Activated naive CD4-positive, alpha-beta T cell treated with anti-CD3 and anti-CD28 coated beads for 36 hours (primary cell): Measurements from ENCODE around the gene SCUBE2. TPM values are rescaled to one million over a fixed set of nuclear protein-coding genes. Genes with fewer than 3 reads are reported as not detected.

Source experiments
- microRNA-seq: library from miRNA; unstranded; fragments of <30 nt; microRNA quantifications from one replicate; pipeline ENCODE4 v1.2.0, GENCODE V29; 2022; ENCODE audit warnings: borderline microRNAs expressed, borderline replicate concordance
- total RNA-seq, 2 experiments: library from RNA; stranded (reverse); gene quantifications; one replicate each; pipeline ENCODE4 v1.2.3, GENCODE V29; 2021

SCUBE2 gene
- total RNA-seq, 2 experiments from 2014 or later, result 0.17 to 0.31 TPM

Small RNAs within 50 kb of the gene (microRNA-seq; reads per million reads assigned to microRNA genes)
- not detected for gene MIR5691

Other genes starting within 250 kb of the SCUBE2 start
- 10 to 100 TPM; 41.5 to 43.9 TPM for gene AKIP1, start 180.4 kb downstream of the SCUBE2 start, total RNA-seq
- not detected for gene C11orf16, start 158.7 kb downstream of the SCUBE2 start, total RNA-seq
- not detected for gene ASCL3, start 148.6 kb downstream of the SCUBE2 start, total RNA-seq
- gene TMEM9B, start 127.2 kb downstream of the SCUBE2 start, total RNA-seq, result 10 to 100 TPM; 13.4 to 13.6 TPM
- 1 to 10 TPM; 3.0 to 3.5 TPM for gene NRIP3, start 87.6 kb downstream of the SCUBE2 start, total RNA-seq
- 10 to 100 TPM; 62.3 to 63.5 TPM for gene DENND5A, start 173.8 kb upstream of the SCUBE2 start, total RNA-seq
- 10 to 100 TPM; 27.8 to 30.5 TPM for gene TMEM41B, start 223.0 kb upstream of the SCUBE2 start, total RNA-seq